ENCODE data around the gene LRRC9. TPM values are rescaled to one million over a fixed set of nuclear protein-coding genes. Genes with fewer than 3 reads are reported as not detected.

The LRRC9 gene
- not detected in 5 replicates for total RNA-seq (2022; extraction: Qiagen RNA extraction; ENCODE audit: low read depth)

GRCh38 chr14:59919570-59920377, at the start of gene LRRC9:
LRRC9 (plus strand) TSS chr14:59920144.

GRCh38 chr14:59870277-59871165, 49.4 kb upstream of the LRRC9 start, which contains the start of gene RTN1:
RTN1 (minus strand) TSS chr14:59870776; CDS start chr14:59870630, 146 bp downstream.

GRCh38 chr14:60091550-60092525, 171.9 kb downstream of the LRRC9 start, which contains the start of gene PCNX4:
PCNX4 (plus strand) TSS chr14:60091923; CDS start chr14:60107639, 15,716 bp downstream.

Other genes starting within 250 kb of the LRRC9 start
- not detected in 5 replicates for gene RTN1, start 49.4 kb upstream of the LRRC9 start, total RNA-seq (2022; extraction: Qiagen RNA extraction; ENCODE audit: low read depth)
- 25.1 to 44.2 TPM (median 26.2 TPM) in 5 replicates for gene PCNX4, start 171.8 kb downstream of the LRRC9 start, total RNA-seq (2022; extraction: Qiagen RNA extraction; ENCODE audit: low read depth)
- 79.2 to 83.3 TPM (median 80.3 TPM) in 5 replicates for gene DHRS7, start 245.3 kb downstream of the LRRC9 start, total RNA-seq (2022; extraction: Qiagen RNA extraction; ENCODE audit: low read depth)

Data from A549 treated with CpdA at 1 μM for 4 hours (cell line).